GM12872 (cell line): ENCODE measurements around the gene CALCR.

Experiments used
- TF ChIP-seq, protein P1 (sequence below): IDR thresholded peaks from 3 replicates; pipeline ENCODE4 v1.5.1; 2011; ENCODE audit warnings: low read depth, mild to moderate bottlenecking, low read length, moderate library complexity; ENCODE audit not compliant: insufficient read depth

CALCR gene

GRCh38 chr7:93429563-93429962 is 145.0 kb downstream of the CALCR start:
- TF ChIP-seq, protein P1, sequence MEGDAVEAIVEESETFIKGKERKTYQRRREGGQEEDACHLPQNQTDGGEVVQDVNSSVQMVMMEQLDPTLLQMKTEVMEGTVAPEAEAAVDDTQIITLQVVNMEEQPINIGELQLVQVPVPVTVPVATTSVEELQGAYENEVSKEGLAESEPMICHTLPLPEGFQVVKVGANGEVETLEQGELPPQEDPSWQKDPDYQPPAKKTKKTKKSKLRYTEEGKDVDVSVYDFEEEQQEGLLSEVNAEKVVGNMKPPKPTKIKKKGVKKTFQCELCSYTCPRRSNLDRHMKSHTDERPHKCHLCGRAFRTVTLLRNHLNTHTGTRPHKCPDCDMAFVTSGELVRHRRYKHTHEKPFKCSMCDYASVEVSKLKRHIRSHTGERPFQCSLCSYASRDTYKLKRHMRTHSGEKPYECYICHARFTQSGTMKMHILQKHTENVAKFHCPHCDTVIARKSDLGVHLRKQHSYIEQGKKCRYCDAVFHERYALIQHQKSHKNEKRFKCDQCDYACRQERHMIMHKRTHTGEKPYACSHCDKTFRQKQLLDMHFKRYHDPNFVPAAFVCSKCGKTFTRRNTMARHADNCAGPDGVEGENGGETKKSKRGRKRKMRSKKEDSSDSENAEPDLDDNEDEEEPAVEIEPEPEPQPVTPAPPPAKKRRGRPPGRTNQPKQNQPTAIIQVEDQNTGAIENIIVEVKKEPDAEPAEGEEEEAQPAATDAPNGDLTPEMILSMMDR = no peak

DNA sequence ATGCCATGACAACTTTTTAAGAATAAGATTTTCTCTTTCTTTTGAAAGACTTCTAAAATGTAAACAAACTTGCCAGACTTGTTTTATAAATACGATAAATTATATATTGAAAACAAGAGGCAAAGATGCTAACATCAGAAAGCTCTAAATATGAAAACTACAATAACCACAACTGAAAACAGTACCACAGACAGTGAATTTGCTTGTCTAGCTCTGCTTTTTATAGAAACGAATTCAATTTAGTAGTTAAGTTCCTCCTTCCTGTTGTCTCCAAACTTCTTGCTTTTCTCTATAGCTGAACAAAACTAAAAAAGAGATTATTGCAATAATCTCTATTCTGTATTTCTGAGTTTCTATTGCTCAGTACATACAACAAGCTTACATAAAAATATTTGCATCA is 147.4 kb downstream of the CALCR start:
- TF ChIP-seq, protein P1 = no peak

DNA sequence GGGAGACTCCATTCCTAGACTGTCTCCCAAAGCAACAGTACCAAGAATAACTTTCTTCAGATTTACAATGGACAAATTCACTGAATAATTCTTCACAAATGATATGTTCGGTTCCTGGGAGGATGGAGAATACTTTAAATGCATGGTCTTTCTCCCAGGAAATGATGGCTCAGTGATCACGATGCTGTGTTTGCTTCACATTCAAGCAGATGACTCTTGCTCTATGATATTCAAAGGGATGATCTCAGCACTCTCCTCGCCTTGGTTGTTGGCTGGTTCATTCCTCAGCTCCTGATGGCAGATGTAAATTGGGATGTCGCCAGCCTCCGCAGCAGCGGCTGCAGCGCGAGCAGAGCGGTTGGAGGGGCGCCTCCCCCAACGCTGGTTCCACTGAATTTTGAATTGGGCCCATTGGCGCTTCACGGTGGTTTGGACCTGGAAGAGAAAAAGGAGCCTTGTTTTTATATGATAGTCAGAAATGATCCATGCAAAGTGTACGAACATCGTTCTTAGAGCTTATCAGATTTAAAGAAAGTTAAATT is 148.3 kb downstream of the CALCR start:
- TF ChIP-seq, protein P1 = no peak

DNA sequence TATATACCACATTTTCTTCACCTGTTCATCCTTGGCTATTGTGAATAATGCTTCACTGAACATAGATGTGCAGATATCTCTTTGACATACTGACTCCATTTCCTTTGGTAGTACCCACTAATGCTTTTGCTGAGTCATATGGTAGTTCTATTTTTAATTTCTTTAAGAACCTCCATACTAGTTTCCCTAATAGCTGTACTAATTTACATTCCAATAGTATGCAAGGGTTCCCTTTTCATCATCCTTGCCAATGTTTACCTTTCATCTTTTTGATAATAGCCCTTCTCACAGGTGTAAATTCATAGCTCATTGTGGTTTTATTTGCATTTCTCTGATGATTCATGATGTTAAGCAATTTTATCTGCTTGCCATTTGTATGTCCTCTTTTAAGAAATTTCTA is 159.9 kb downstream of the CALCR start:
- TF ChIP-seq, protein P1 = no peak

DNA sequence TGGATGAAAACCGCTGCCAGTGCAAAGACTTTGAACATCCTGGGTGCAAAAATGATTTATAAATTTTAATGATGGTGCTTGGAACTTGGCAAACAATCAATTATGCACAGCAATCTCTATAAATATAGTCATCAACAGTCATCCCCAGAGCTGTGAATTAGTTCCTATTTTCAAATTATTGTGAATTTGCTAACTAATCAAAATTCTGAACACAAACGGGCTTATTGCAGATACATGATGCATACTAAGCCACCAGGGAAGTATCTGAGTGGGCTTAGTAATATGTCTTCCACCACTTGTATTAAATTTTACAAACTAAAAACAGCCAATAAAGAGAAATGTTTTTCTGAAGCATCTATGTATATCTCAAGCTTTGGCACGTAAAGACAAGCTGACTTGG is 165.2 kb downstream of the CALCR start:
- TF ChIP-seq, protein P1 = no peak

DNA sequence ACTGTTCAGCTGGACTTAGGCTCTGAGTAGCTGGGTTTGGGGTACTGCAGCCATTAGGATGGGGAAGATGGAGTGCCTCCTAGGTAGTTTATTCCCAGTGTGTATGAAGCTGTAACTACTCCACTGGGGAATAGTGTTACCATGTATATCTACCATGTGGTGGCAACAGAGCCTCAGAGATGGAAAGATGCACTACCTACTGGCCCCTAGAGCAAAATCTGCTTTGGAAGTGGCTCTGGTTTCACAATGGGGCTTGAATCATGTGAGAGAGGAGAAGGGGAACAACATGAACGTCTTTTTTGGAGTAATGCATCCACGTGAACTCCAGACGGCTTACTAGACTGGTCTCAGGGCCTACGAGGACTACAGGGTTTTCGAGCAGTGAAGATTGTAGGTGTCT is 167.3 kb downstream of the CALCR start:
- TF ChIP-seq, protein P1 = no peak

GRCh38 chr7:93402944-93403343 is 171.6 kb downstream of the CALCR start:
- TF ChIP-seq, protein P1 = no peak
